WTC11 (cell line): ENCODE results near the gene AMPD3.

Source experiments
- CDX4 ChIP-seq: fragments of 250-450 bp; sonication (Bioruptor Pico); IDR thresholded peaks from 2 replicates; pipeline ENCODE4 v1.9.0; 2021; ENCODE audit warnings: moderate library complexity, mild to moderate bottlenecking, inconsistent platforms, borderline replicate concordance
- FOXJ3 ChIP-seq: sonication (generic); formaldehyde crosslinking; IDR thresholded peaks from 2 replicates; pipeline ENCODE4 v1.9.0; 2021; ENCODE audit warnings: missing genetic modification reagents, mild to moderate bottlenecking, borderline replicate concordance
- IRF1 ChIP-seq: sonication (generic); formaldehyde crosslinking; IDR thresholded peaks from 2 replicates; pipeline ENCODE4 v1.8.0; 2023; ENCODE audit warnings: missing genetic modification reagents
- NFE2L1 ChIP-seq: sonication (generic); formaldehyde crosslinking; IDR thresholded peaks from 2 replicates; pipeline ENCODE4 v1.8.1; 2023; ENCODE audit warnings: missing genetic modification reagents
- PRDM15 ChIP-seq: sonication (generic); formaldehyde crosslinking; IDR thresholded peaks from 2 replicates; pipeline ENCODE4 v1.8.0; 2022; ENCODE audit warnings: missing genetic modification reagents
- SMAD3 ChIP-seq: sonication (generic); formaldehyde crosslinking; IDR thresholded peaks from 2 replicates; pipeline ENCODE4 v1.8.0; 2022; ENCODE audit warnings: missing genetic modification reagents, mild to moderate bottlenecking, borderline replicate concordance
- SP1 ChIP-seq: sonication (generic); formaldehyde crosslinking; conservative IDR thresholded peaks from 2 replicates; pipeline ENCODE4 v1.8.1; 2022; ENCODE audit warnings: missing genetic modification reagents
- TCF7 ChIP-seq: sonication (generic); formaldehyde crosslinking; IDR thresholded peaks from 2 replicates; pipeline ENCODE4 v1.8.0; 2022; ENCODE audit warnings: mild to moderate bottlenecking, low read depth, missing genetic modification reagents, moderate library complexity
- ZNF138 ChIP-seq: sonication (generic); formaldehyde crosslinking; conservative IDR thresholded peaks from 2 replicates; pipeline ENCODE4 v1.8.1; 2022; ENCODE audit warnings: mild to moderate bottlenecking, moderate library complexity, missing genetic modification reagents
- TF ChIP-seq, protein P1 (sequence below): fragments of 200-600 bp; IDR thresholded peaks from 2 replicates; pipeline ENCODE4 v1.8.0; 2022; ENCODE audit warnings: antibody characterized with exemption

DNA sequence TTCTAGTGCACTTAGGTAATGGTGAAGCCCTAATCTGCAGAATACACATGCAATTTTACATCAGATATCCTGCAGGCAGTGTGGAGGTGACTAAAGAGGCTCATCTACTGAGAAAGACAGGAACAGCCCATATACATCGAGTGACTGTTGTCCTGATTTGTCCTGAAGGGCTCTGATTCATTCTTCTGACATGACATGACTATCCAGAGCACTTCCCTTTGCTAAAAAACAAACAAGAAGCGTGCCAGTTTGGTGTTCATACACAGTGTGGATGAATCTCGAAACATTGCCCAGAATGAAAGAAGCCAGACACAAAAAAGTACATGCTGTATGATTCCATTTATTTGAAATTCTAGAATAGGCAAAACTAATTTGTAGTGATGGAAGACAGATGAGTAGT lies 48.0 kb upstream of the AMPD3 start:
- TF ChIP-seq IRF1 (CRISPR knock-in tag): no peak
- TF ChIP-seq FOXJ3: no peak
- TF ChIP-seq, protein P1, sequence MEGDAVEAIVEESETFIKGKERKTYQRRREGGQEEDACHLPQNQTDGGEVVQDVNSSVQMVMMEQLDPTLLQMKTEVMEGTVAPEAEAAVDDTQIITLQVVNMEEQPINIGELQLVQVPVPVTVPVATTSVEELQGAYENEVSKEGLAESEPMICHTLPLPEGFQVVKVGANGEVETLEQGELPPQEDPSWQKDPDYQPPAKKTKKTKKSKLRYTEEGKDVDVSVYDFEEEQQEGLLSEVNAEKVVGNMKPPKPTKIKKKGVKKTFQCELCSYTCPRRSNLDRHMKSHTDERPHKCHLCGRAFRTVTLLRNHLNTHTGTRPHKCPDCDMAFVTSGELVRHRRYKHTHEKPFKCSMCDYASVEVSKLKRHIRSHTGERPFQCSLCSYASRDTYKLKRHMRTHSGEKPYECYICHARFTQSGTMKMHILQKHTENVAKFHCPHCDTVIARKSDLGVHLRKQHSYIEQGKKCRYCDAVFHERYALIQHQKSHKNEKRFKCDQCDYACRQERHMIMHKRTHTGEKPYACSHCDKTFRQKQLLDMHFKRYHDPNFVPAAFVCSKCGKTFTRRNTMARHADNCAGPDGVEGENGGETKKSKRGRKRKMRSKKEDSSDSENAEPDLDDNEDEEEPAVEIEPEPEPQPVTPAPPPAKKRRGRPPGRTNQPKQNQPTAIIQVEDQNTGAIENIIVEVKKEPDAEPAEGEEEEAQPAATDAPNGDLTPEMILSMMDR: no peak
- TF ChIP-seq SMAD3 (CRISPR knock-in tag): no peak
- TF ChIP-seq NFE2L1 (CRISPR knock-in tag): no peak
- TF ChIP-seq SP1 (CRISPR knock-in tag): no peak
- TF ChIP-seq CDX4: no peak
- TF ChIP-seq PRDM15 (CRISPR knock-in tag): no peak
- no peak for TF ChIP-seq ZNF138 (CRISPR knock-in tag)
- no peak for TF ChIP-seq TCF7 (CRISPR knock-in tag)
